Mononuclear cell (primary cell): Measurements from ENCODE around the gene ZIM2. TPM values are rescaled to one million over a fixed set of nuclear protein-coding genes. Genes with fewer than 3 reads are reported as not detected.

Experiments
- H3K27me3 ChIP-seq: 2 replicates; pipeline ENCODE4 v1.6.0; 2011; ENCODE audit warnings: low read length, control low read depth; ENCODE audit not compliant: insufficient read depth
- H3K4me1 ChIP-seq: 2 replicates; pipeline ENCODE4 v1.5.1; 2011; ENCODE audit warnings: mild to moderate bottlenecking, low read length, control low read depth; ENCODE audit not compliant: insufficient read depth
- H3K4me3 ChIP-seq: 2 replicates; pipeline ENCODE4 v1.5.1; 2011; ENCODE audit warnings: mild to moderate bottlenecking, low read length, moderate library complexity
- H3K9me3 ChIP-seq: 2 replicates; pipeline ENCODE4 v1.5.1; 2011; ENCODE audit warnings: low read depth, mild to moderate bottlenecking, control low read depth, low read length
- total RNA-seq: library from RNA; depleted of rRNA; stranded (reverse); fragments of >200 nt; gene quantifications from one replicate; pipeline ENCODE4 v1.2.3, GENCODE V29; 2012

The ZIM2 gene
- total RNA-seq, 1 donor = not detected

- Histone ChIP-seq H3K9me3 (no peaks in the 10 kb centered on the region), H3K4me1 (no peaks in the 10 kb centered on the region), H3K4me3 (no peak overlapping the region), H3K27me3 (no peaks in the 10 kb centered on the region)
Measured at GRCh38 chr19:56832352-56832928, 8.1 kb downstream of the ZIM2 start.

DNA sequence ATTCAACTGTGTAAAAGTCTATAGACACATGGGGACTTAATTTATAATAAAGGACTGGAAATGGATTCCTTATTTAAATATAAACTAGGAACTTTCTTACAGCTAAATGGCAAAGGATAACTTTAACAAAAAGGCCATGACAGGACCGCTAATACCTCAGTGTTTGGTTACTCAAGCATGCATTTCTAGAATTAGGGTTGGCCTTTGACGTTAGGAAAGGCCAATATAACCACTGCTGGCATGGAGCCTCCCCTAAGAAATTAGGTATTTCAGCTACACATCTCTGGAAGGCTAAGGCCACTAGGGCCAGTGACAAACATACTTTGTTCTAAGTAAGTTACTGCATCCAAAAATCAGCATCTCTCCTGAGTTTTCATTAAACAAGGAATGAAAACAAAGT, 9.3 kb downstream of the ZIM2 start:
- Histone ChIP-seq H3K4me1 (no peaks in the 10 kb centered on the region), H3K27me3 (no peaks in the 10 kb centered on the region), H3K9me3 (no peaks in the 10 kb centered on the region), H3K4me3 (no peak overlapping the region)

DNA sequence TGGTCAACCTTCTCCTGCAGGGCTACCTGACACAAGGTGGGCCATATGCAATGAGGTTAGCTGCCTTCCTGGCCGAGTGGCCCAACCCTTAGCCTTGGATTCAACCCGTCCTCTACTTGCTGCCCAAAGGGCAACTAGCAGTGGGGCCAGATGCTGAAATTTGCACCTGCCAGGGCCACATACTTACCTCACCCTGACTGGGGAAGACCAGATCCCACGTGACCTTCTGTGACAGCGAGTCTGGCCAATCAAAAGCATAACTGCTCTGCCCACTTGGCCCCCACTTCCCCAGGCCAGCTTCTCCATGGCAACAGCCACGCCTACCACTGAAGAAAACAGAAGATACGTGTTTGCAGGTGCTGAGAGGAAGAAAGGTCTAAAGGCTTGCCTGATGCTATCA, 10.9 kb downstream of the ZIM2 start:
- H3K4me1 ChIP-seq = no peaks in the 10 kb centered on the region
- H3K9me3 ChIP-seq = no peaks in the 10 kb centered on the region
- H3K4me3 ChIP-seq = no peak overlapping the region
- H3K27me3 ChIP-seq = no peaks in the 10 kb centered on the region

GRCh38 chr19:56827708-56828107, 12.8 kb downstream of the ZIM2 start:
- Histone ChIP-seq H3K9me3 (no peaks in the 10 kb centered on the region), H3K4me3 (no peak overlapping the region), H3K27me3 (no peaks in the 10 kb centered on the region), H3K4me1 (no peaks in the 10 kb centered on the region)

DNA sequence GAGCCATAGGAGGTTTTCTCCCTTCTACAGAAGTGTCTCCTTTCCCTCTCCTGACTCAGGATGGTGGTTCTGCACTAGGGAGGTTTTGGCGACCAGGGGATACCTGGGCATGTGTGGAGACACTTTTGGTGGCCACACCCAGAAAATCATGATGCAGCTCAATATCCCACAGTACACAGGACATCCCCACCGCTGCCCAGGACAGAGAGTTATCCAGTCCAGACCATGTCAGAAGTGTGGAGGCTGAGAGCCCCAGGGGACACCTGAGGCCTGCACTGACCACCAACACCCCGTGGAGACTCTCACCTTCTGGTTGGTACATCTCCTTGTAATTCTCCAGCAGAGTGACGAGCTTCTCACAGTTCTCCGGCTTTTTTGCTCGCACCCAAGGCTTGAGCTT, 16.6 kb downstream of the ZIM2 start:
- no peaks in the 10 kb centered on the region for H3K9me3 ChIP-seq
- H3K4me3 ChIP-seq = no peak overlapping the region
- H3K27me3 ChIP-seq = no peaks in the 10 kb centered on the region
- no peaks in the 10 kb centered on the region for H3K4me1 ChIP-seq

GRCh38 chr19:56823417-56823816, 17.1 kb downstream of the ZIM2 start:
- Histone ChIP-seq H3K27me3 (no peaks in the 10 kb centered on the region), H3K4me3 (no peak overlapping the region), H3K9me3 (no peaks in the 10 kb centered on the region), H3K4me1 (no peaks in the 10 kb centered on the region)

DNA sequence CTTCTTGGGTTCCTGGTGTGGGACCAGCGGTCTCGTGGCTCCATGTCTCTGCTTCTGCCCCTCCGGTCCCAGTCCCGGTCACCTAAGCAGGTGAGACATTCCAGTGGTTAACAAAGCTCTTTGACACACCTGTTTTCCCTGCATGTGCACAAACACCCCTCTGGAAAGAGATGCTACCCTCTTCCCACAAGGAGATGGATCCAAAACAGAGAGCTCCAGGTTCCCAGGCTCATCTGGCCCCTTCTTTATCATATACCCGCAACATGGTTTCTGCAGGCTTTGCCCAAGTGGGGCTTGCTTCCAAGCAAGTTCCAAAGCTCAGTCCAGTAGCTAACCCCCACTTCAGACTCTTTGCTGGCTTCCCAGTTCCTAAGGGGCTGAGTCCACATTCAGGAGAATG, 17.8 kb downstream of the ZIM2 start:
- no peaks in the 10 kb centered on the region for H3K9me3 ChIP-seq
- no peaks in the 10 kb centered on the region for H3K27me3 ChIP-seq
- no peaks in the 10 kb centered on the region for H3K4me1 ChIP-seq
- H3K4me3 ChIP-seq = no peak overlapping the region

DNA sequence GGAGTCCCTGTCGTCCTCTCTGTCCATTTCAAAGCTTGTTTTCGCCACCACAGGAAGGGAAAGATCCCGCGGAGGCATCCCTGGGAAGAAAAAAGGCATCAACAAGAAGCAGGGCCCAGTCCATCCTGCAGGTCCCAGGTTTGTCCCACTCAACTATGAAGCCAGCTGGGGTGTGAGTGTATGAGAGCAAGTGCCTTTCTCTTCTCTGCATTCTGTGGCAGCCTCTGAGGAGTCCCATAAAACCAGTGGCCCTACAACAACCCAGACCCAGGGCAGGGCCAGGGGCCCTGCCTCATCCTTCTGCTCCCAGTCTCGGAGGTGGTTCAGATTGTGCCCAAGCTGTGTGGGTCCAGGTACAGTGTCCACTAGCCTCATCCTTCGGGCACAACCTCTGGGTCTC, 18.9 kb downstream of the ZIM2 start:
- Histone ChIP-seq H3K4me3 (no peak overlapping the region), H3K27me3 (no peaks in the 10 kb centered on the region), H3K9me3 (no peaks in the 10 kb centered on the region), H3K4me1 (no peaks in the 10 kb centered on the region)

- Histone ChIP-seq H3K4me3 (no peak overlapping the region), H3K4me1 (no peaks in the 10 kb centered on the region), H3K9me3 (no peaks in the 10 kb centered on the region), H3K27me3 (no peaks in the 10 kb centered on the region)
Measured at GRCh38 chr19:56821209-56821608, 19.3 kb downstream of the ZIM2 start.

DNA sequence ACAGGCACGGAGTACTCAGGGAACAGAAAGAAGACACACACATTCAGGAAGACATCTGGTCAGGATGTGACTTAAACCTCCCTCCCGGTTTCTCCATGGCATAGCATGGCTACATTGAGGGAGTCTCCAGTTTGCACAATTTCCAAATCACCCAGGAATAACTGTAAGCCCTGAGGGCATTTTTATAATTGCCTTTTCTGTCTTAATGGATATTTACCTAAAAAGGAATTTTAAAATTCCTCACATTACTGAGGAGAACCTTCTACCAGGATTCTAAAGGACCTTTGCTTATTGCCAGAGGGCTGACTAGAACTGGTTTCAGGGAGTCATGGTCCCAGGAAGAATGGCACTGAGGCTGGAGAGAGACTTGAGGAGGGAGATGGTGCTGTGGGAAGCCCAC, 21.4 kb downstream of the ZIM2 start:
- Histone ChIP-seq H3K4me3 (no peak overlapping the region), H3K4me1 (no peaks in the 10 kb centered on the region), H3K27me3 (no peaks in the 10 kb centered on the region), H3K9me3 (no peaks in the 10 kb centered on the region)

- H3K4me3 ChIP-seq = no peak overlapping the region
- peaks cover 3% of the 10 kb centered on the region for H3K9me3 ChIP-seq
- H3K27me3 ChIP-seq = no peaks in the 10 kb centered on the region
- H3K4me1 ChIP-seq = no peaks in the 10 kb centered on the region
Measured at GRCh38 chr19:56814656-56815055, 25.9 kb downstream of the ZIM2 start.

DNA sequence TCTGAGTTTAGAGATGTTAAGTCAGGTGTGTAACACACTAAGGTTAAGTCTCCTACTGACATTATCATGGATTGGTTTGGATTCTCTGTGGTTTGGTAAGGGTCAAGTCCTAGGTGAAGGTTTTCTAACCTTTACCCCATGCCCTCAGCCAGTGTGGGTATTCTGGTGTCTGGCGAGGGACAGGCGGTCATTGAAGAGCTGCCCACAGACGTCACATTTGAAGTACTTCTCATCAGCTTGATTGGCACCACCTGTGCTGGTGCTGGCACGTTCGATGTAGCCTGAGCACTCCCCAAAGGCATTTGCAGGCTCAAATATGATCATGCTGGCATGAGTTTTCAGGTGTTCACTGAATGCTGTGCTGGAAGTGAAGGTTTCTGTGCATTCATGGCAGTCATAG, 27.0 kb downstream of the ZIM2 start:
- H3K4me3 ChIP-seq = no peak overlapping the region
- no peaks in the 10 kb centered on the region for H3K4me1 ChIP-seq
- H3K27me3 ChIP-seq = no peaks in the 10 kb centered on the region
- peaks cover 6% of the 10 kb centered on the region for H3K9me3 ChIP-seq

GRCh38 chr19:56811480-56811879, 29.0 kb downstream of the ZIM2 start:
- Histone ChIP-seq H3K27me3 (no peaks in the 10 kb centered on the region), H3K4me3 (no peak overlapping the region), H3K9me3 (peaks cover 11% of the 10 kb centered on the region), H3K4me1 (no peaks in the 10 kb centered on the region)

GRCh38 chr19:56810260-56810659, 30.3 kb downstream of the ZIM2 start:
- H3K27me3 ChIP-seq = no peaks in the 10 kb centered on the region
- no peaks in the 10 kb centered on the region for H3K4me1 ChIP-seq
- no peak overlapping the region for H3K4me3 ChIP-seq
- peaks cover 18% of the 10 kb centered on the region for H3K9me3 ChIP-seq

- H3K27me3 ChIP-seq = no peaks in the 10 kb centered on the region
- peaks cover 18% of the 10 kb centered on the region for H3K9me3 ChIP-seq
- H3K4me3 ChIP-seq = no peak overlapping the region
- no peaks in the 10 kb centered on the region for H3K4me1 ChIP-seq
Measured at GRCh38 chr19:56808717-56809392, 31.7 kb downstream of the ZIM2 start.

DNA sequence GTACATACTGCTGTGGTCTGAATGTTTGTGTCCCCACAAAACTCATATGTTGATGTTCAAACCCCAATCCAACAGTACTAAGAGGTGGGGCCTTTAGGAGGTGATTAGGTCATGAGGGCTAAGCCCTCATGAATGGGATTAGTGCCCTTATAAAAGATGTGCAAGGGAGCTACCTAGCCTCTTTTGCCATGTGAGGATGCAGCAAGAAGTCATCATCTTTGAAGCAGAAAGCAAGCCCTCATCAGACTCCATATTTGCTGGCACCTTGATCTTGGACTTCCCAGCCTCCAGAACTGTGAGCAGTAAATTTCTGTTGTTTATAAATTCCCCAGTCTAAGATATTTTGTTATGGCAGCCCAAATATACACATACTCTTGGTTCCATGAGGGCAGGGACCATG, 33.9 kb downstream of the ZIM2 start:
- no peak overlapping the region for H3K4me3 ChIP-seq
- no peaks in the 10 kb centered on the region for H3K4me1 ChIP-seq
- H3K9me3 ChIP-seq = peaks cover 25% of the 10 kb centered on the region
- no peaks in the 10 kb centered on the region for H3K27me3 ChIP-seq
